ENCODE data around the gene ADRB2. TPM values are rescaled to one million over a fixed set of nuclear protein-coding genes. Genes with fewer than 3 reads are reported as not detected.

The ADRB2 gene
- total RNA-seq, 4 donors from 2014 or later, result 1.00 to 3.5 (median 1.7) TPM

- TF ChIP-seq EP300 (IDR thresholded peaks at IDR 0.05; ENCODE audit: low read depth) (no peak), CTCF (IDR thresholded peaks at IDR 0.05) (peak; percentile 49 to 61 (median 53))
Measured at GRCh38 chr5:148820461-148821395, 5.7 kb upstream of the ADRB2 start.

GRCh38 chr5:148823871-148824270 is 2.5 kb upstream of the ADRB2 start:
- in situ Hi-C loops (cut with MboI; ENCODE audit: low pct_ligation_motif_present in 1 of 4, low pct_unique_long_range_greater_than_20kb in 1 of 4, low sequenced_read_pairs in 3 of 4) (loop anchor here in 1 of 4 donors (25.0 kb wide), 1 partner anchor 138 kb away; no protein-coding TSS in a partner anchor), intact Hi-C loops (cut with DNase I; ENCODE audit: low total_unique reads) (no loop called here)
- Histone ChIP-seq H3K9me3 (no peaks in the 10 kb centered on the region), H3K36me3 (no peaks in the 10 kb centered on the region), H3K27ac (no peak overlapping the region), H3K27me3 (no peaks in the 10 kb centered on the region), H3K4me3 (no peak overlapping the region), H3K4me1 (peaks cover 0 to 20% (median 12%) of the 10 kb centered on the region in 4 donors)
- no peak for TF ChIP-seq EP300 (IDR thresholded peaks at IDR 0.05; ENCODE audit: low read depth)
- TF ChIP-seq POLR2A (IDR thresholded peaks at IDR 0.05), result no peak
- TF ChIP-seq CTCF (IDR thresholded peaks at IDR 0.05), result no peak
- no peak for TF ChIP-seq POLR2AphosphoS5 (IDR thresholded peaks at IDR 0.05)
- WGBS, 2 donors (ENCODE audit: low coverage in 1 of 2), result 57 to 70% methylated on average over 2 of the region's 2 CpGs
- no peak for DNase-seq

More at GRCh38 chr5:148820461-148821395, 5.7 kb upstream of the ADRB2 start:
- in situ Hi-C loops (cut with MboI; ENCODE audit: low pct_ligation_motif_present in 1 of 4, low pct_unique_long_range_greater_than_20kb in 1 of 4, low sequenced_read_pairs in 3 of 4), result loop anchor here in 1 of 4 donors (25.0 kb wide), 1 partner anchor 142 kb away; no protein-coding TSS in a partner anchor
- Histone ChIP-seq H3K4me3 (no peak overlapping the region), H3K9me3 (no peaks in the 10 kb centered on the region), H3K4me1 (peaks cover 0 to 15% (median 2%) of the 10 kb centered on the region in 4 donors), H3K27ac (no peak overlapping the region), H3K27me3 (no peaks in the 10 kb centered on the region), H3K36me3 (no peaks in the 10 kb centered on the region)
- WGBS, 2 donors (ENCODE audit: low coverage in 1 of 2), result 56 to 70% methylated on average over 6 of the region's 6 CpGs
- intact Hi-C loops (cut with DNase I; ENCODE audit: low total_unique reads), result no loop called here
- no peak for DNase-seq

- no peaks in the 10 kb centered on the region for H3K27me3 ChIP-seq
- intact Hi-C loops (cut with DNase I; ENCODE audit: low total_unique reads) (no loop called here), in situ Hi-C loops (cut with MboI; ENCODE audit: low pct_ligation_motif_present in 1 of 4, low pct_unique_long_range_greater_than_20kb in 1 of 4, low sequenced_read_pairs in 3 of 4) (no loop called here)
- TF ChIP-seq POLR2AphosphoS5 (IDR thresholded peaks at IDR 0.05) (no peak), POLR2A (IDR thresholded peaks at IDR 0.05) (no peak), CTCF (IDR thresholded peaks at IDR 0.05) (no peak), EP300 (IDR thresholded peaks at IDR 0.05; ENCODE audit: low read depth) (no peak)
- H3K36me3 ChIP-seq, result no peaks in the 10 kb centered on the region
- H3K4me3 ChIP-seq, result peak overlapping the region; percentile 45 to 54 (median 50)
- H3K4me1 ChIP-seq, result peaks cover 4 to 19% (median 11%) of the 10 kb centered on the region in 4 donors
- peak overlapping the region; percentile 80 to 90 (median 86) for H3K27ac ChIP-seq
- no peaks in the 10 kb centered on the region for H3K9me3 ChIP-seq
- no peak for DNase-seq
- WGBS, 2 donors (ENCODE audit: low coverage in 1 of 2), result 2 to 5% methylated on average over 7 to 9 of the region's 9 CpGs
Measured at GRCh38 chr5:148825716-148826052, 727 bp upstream of the ADRB2 start.

- peaks cover 4 to 19% (median 12%) of the 10 kb centered on the region in 4 donors for H3K4me1 ChIP-seq
Measured at GRCh38 chr5:148826739-148827070, 294 bp downstream of the ADRB2 start.

More at GRCh38 chr5:148826739-148827070, 294 bp downstream of the ADRB2 start:
- Histone ChIP-seq H3K36me3 (no peaks in the 10 kb centered on the region), H3K4me3 (peak overlapping the region; percentile 45 to 54 (median 52)), H3K27ac (peak overlapping the region; percentile 80 to 90 (median 86)), H3K27me3 (no peaks in the 10 kb centered on the region), H3K9me3 (no peaks in the 10 kb centered on the region)
- 20% methylated on average over 28 of the region's 28 CpGs; no CpG with 5 or more reads in 1 of the 2 donors for WGBS, 2 donors (ENCODE audit: low coverage in 1 of 2)
- in situ Hi-C loops (cut with MboI; ENCODE audit: low pct_ligation_motif_present in 1 of 4, low pct_unique_long_range_greater_than_20kb in 1 of 4, low sequenced_read_pairs in 3 of 4) (no loop called here), intact Hi-C loops (cut with DNase I; ENCODE audit: low total_unique reads) (no loop called here)
- no peak for TF ChIP-seq CTCF (IDR thresholded peaks at IDR 0.05)
- TF ChIP-seq POLR2AphosphoS5 (IDR thresholded peaks at IDR 0.05), result no peak
- no peak for TF ChIP-seq POLR2A (IDR thresholded peaks at IDR 0.05)
- TF ChIP-seq EP300 (IDR thresholded peaks at IDR 0.05; ENCODE audit: low read depth), result no peak
- no peak for DNase-seq
